MM.1S (cell line): Measurements from ENCODE around the gene INTS11.

Experiments used
- DNase-seq: peaks from one replicate; pipeline ENCODE4 v3.0.0-alpha.2; 2015
- H2AFZ ChIP-seq: fragments of 300-600 bp; sonication (generic); 2 replicates; pipeline ENCODE4 v1.6.0; 2016; ENCODE audit warnings: antibody characterized with exemption, low read length
- H3F3A ChIP-seq: fragments of 300-600 bp; sonication (generic); 2 replicates; pipeline ENCODE4 v1.6.1; 2016; ENCODE audit warnings: mild to moderate bottlenecking, antibody characterized with exemption, low read length, moderate library complexity, mixed read lengths; ENCODE audit not compliant: insufficient read depth
- H3K27ac ChIP-seq: fragments of 300-600 bp; sonication (generic); 2 replicates; pipeline ENCODE4 v1.5.1; 2016; ENCODE audit warnings: mild to moderate bottlenecking, low read length
- H3K27me3 ChIP-seq: fragments of 300-600 bp; sonication (generic); replicated peaks from 2 replicates; pipeline ENCODE4 v1.6.0; 2016; ENCODE audit warnings: low read length; ENCODE audit not compliant: insufficient read depth
- H3K36me3 ChIP-seq: fragments of 300-600 bp; sonication (generic); replicated peaks from 2 replicates; pipeline ENCODE4 v1.6.1; 2016; ENCODE audit warnings: mild to moderate bottlenecking, low read length, mixed read lengths; ENCODE audit not compliant: insufficient read depth
- H3K4me1 ChIP-seq: fragments of 300-600 bp; sonication (generic); 2 replicates; pipeline ENCODE4 v1.6.1; 2016; ENCODE audit warnings: low read length, mixed read lengths
- H3K4me2 ChIP-seq: fragments of 300-600 bp; sonication (generic); 2 replicates; pipeline ENCODE4 v1.6.0; 2016; ENCODE audit warnings: low read depth, low read length
- H3K4me3 ChIP-seq: fragments of 300-600 bp; sonication (generic); 2 replicates; pipeline ENCODE4 v1.5.1; 2016; ENCODE audit warnings: low read length, mixed read lengths
- H3K79me2 ChIP-seq: fragments of 300-600 bp; sonication (generic); 2 replicates; pipeline ENCODE4 v1.6.1; 2016; ENCODE audit warnings: mixed run types, low read length, mixed read lengths
- H3K9ac ChIP-seq: fragments of 300-600 bp; sonication (generic); 2 replicates; pipeline ENCODE4 v1.6.1; 2016; ENCODE audit warnings: low read length, mixed read lengths
- H3K9me2 ChIP-seq: fragments of 300-600 bp; sonication (generic); replicated peaks from 2 replicates; pipeline ENCODE4 v1.6.1; 2016; ENCODE audit warnings: mild to moderate bottlenecking, low read length, mixed read lengths; ENCODE audit not compliant: insufficient read depth
- H3K9me3 ChIP-seq: fragments of 300-600 bp; sonication (generic); replicated peaks from 2 replicates; pipeline ENCODE4 v1.6.1; 2016; ENCODE audit warnings: mild to moderate bottlenecking, low read length, mixed read lengths; ENCODE audit not compliant: insufficient read depth
- H4K20me1 ChIP-seq: fragments of 300-600 bp; sonication (generic); 2 replicates; pipeline ENCODE4 v1.6.1; 2016; ENCODE audit warnings: mild to moderate bottlenecking, low read length, moderate library complexity, mixed read lengths; ENCODE audit not compliant: insufficient read depth
- EZH2 ChIP-seq: fragments of 300-600 bp; sonication (generic); optimal IDR thresholded peaks from 2 replicates; pipeline ENCODE3; 2017; ENCODE audit warnings: low read depth, mild to moderate bottlenecking, antibody characterized with exemption, low read length, mixed read lengths
- EZH2phosphoT487 ChIP-seq: fragments of 300-600 bp; sonication (generic); IDR thresholded peaks from 2 replicates; pipeline ENCODE4 v1.6.1; 2018; ENCODE audit warnings: antibody characterized with exemption, low read length
- TF ChIP-seq, protein P1 (sequence below): fragments of 300-600 bp; sonication (generic); IDR thresholded peaks from 2 replicates; pipeline ENCODE4 v1.5.1; 2016; ENCODE audit warnings: antibody characterized with exemption, low read length, mixed read lengths

INTS11 gene

DNA sequence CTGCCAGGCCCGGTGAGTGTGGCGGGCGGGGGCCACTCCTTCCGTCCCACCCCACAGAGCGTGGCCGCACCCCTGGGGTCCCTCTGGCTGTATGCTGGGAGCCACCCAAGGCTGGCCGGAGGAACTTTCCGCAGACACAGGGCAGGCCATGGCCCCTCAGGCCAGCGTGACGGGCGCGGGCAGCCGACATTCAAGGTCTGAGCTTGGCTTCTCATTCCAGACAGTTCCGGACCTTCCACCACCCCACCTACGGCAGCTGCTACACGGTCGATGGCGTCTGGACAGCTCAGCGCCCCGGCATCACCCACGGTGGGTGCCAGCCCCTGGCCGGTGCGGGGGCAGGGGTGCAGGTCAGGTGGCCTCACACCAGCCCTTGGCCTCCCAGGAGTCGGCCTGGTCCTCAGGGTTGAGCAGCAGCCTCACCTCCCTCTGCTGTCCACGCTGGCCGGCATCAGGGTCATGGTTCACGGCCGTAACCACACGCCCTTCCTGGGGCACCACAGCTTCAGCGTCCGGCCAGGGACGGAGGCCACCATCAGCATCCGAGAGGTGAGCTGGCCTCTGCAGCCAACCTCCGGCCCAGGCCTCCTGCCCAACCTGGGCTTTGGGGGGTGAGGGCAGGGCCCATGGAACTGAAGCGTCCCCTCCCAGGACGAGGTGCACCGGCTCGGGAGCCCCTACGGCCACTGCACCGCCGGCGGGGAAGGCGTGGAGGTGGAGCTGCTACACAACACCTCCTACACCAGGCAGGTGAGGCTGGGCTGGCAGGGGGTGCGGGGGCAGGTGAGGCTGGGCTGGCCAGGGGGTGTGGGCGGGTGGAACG is 37.0 kb downstream of the INTS11 start:
- Histone ChIP-seq H3K9ac (no peak overlapping the region), H3K27ac (no peak overlapping the region), H3F3A (no peaks in the 10 kb centered on the region), H3K27me3 (peaks cover 32% of the 10 kb centered on the region), H3K4me2 (no peak overlapping the region), H2AFZ (no peak overlapping the region), H3K4me1 (no peaks in the 10 kb centered on the region), H3K9me2 (no peaks in the 10 kb centered on the region), H3K36me3 (no peaks in the 10 kb centered on the region), H3K79me2 (no peaks in the 10 kb centered on the region), H3K9me3 (no peaks in the 10 kb centered on the region), H4K20me1 (no peaks in the 10 kb centered on the region), H3K4me3 (no peak overlapping the region)
- no peak for DNase-seq
- TF ChIP-seq EZH2 (no peak), EZH2phosphoT487 (no peak)

DNA sequence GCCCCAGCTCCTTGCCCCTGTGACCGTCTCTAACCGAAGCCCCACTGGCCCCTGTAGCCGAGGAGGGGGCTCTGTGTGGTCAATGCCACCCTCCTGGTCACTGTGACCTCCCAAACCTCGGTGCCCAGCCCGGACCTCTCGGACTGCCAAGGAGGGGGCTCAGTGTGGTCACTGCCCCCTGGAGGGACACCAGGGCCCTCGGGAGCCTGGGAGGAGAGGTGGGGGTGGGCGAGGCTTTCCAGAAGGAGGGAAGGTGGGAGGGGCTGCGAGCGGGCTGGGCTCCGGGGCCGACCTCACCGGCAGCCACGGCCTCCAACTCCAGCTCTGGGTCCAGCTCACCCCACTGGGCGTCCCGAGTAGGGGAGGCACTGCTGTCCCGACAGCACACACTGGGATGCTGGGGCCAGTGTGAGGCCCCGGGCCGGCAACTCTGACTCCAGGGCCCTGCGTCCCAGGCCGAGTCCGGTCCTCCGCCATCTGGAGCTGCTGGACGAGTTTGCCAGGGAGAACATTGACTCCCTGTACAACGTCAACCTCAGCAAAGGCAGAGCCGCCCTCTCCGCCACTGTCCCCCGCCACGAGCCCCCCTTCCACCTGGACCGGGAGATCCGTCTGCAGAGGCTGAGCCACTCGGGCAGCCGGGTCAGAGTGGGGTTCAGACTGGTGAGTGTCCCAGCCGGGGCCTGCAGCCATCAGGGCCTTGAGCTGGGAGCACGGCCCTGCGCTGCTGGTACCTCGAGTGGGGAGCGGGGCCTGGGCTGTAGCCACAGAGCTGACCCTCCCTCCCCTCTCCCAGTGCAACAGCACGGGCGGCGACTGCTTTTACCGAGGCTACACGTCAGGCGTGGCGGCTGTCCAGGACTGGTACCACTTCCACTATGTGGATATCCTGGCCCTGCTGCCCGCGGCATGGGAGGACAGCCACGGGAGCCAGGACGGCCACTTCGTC is 37.9 kb downstream of the INTS11 start:
- H3K4me1 ChIP-seq, result no peaks in the 10 kb centered on the region
- no peak for TF ChIP-seq EZH2
- TF ChIP-seq EZH2phosphoT487, result no peak
- TF ChIP-seq, protein P1, sequence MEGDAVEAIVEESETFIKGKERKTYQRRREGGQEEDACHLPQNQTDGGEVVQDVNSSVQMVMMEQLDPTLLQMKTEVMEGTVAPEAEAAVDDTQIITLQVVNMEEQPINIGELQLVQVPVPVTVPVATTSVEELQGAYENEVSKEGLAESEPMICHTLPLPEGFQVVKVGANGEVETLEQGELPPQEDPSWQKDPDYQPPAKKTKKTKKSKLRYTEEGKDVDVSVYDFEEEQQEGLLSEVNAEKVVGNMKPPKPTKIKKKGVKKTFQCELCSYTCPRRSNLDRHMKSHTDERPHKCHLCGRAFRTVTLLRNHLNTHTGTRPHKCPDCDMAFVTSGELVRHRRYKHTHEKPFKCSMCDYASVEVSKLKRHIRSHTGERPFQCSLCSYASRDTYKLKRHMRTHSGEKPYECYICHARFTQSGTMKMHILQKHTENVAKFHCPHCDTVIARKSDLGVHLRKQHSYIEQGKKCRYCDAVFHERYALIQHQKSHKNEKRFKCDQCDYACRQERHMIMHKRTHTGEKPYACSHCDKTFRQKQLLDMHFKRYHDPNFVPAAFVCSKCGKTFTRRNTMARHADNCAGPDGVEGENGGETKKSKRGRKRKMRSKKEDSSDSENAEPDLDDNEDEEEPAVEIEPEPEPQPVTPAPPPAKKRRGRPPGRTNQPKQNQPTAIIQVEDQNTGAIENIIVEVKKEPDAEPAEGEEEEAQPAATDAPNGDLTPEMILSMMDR, result no peak
- H3K79me2 ChIP-seq, result no peaks in the 10 kb centered on the region
- H3K4me2 ChIP-seq, result no peak overlapping the region
- no peaks in the 10 kb centered on the region for H3K9me2 ChIP-seq
- no peaks in the 10 kb centered on the region for H3F3A ChIP-seq
- no peak overlapping the region for H3K27ac ChIP-seq
- H3K9ac ChIP-seq, result no peak overlapping the region
- no peaks in the 10 kb centered on the region for H3K36me3 ChIP-seq
- no peak for DNase-seq
- H3K4me3 ChIP-seq, result no peak overlapping the region
- no peaks in the 10 kb centered on the region for H4K20me1 ChIP-seq
- no peaks in the 10 kb centered on the region for H3K9me3 ChIP-seq
- H3K27me3 ChIP-seq, result peaks cover 40% of the 10 kb centered on the region
- no peak overlapping the region for H2AFZ ChIP-seq

DNA sequence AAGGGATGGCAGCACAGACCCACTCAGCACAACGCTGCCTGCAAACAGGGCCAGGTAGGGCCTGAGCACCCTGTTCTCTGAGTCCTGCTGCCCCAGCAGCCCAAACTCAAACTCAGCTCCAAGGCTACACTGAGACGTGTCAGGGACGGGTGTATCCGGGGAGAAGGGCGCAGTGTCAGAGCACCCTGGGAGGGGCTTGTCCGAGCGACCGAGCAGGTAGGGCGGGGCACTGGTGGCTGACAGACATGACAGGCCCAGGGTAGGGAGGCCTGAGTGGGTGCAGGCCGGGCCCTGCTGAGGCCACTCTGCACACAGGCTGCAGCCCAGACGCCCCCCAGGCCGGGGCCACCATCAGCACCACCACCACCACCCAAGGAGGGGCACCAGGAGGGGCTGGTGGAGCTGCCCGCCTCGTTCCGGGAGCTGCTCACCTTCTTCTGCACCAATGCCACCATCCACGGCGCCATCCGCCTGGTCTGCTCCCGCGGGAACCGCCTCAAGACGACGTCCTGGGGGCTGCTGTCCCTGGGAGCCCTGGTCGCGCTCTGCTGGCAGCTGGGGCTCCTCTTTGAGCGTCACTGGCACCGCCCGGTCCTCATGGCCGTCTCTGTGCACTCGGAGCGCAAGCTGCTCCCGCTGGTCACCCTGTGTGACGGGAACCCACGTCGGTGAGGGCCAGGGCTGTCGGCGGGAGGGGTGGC is 38.7 kb downstream of the INTS11 start:
- Histone ChIP-seq H4K20me1 (no peaks in the 10 kb centered on the region), H3F3A (no peaks in the 10 kb centered on the region), H3K9ac (no peak overlapping the region), H3K4me3 (no peak overlapping the region), H3K9me3 (no peaks in the 10 kb centered on the region), H3K27me3 (peaks cover 49% of the 10 kb centered on the region), H3K27ac (no peak overlapping the region), H3K4me2 (no peak overlapping the region), H3K79me2 (no peaks in the 10 kb centered on the region), H2AFZ (no peak overlapping the region), H3K36me3 (no peaks in the 10 kb centered on the region), H3K4me1 (no peaks in the 10 kb centered on the region), H3K9me2 (no peaks in the 10 kb centered on the region)
- no peak for DNase-seq
- no peak for TF ChIP-seq EZH2
- TF ChIP-seq, protein P1, result no peak
- TF ChIP-seq EZH2phosphoT487, result no peak
